ENCODE results near the gene CD200. TPM values are rescaled to one million over a fixed set of nuclear protein-coding genes. Genes with fewer than 3 reads are reported as not detected.

The CD200 gene
- total RNA-seq, 1 donor from 2014 or later: 25.7 TPM

DNA sequence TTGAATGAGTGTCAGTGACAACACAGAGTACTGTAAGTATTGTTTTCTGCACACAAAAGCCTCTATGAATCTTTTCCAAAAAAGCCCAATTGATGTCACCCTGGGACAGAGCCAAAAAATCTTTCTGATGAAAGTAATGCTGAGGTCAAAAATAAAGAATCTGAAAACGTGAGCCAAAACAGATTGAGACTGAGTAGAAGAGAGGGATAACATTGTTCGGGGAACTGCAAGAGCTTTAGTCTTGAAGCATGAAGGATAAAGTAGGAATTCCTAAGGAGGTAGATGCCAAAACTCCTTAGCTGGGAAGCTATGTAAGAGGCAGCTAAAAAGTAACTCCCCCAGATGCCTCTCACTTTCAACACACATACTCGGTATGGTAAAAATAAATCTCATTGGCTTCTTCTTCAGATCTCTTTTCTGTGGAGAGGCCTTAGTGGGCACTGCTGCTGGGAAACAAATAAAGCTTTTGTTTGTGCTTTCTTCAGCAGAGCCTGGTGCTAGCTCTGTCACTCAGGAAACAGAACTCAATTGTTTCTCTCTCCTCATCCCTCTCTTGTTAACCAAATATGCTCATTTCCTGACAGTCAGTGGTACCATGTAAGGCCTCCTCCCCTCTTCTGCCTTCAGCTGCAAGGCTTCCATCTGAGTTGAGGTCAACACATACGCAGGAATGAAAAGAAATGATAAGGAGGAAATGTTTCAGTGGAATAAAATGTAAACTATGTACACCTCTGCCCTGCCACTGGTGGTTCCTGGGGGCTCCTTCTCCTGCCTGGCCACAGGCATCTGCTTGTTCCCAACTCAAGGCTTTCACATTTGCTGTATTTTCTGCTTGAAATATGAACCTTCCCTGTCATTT lies 58.1 kb downstream of the CD200 start:
- TF ChIP-seq, protein P1, sequence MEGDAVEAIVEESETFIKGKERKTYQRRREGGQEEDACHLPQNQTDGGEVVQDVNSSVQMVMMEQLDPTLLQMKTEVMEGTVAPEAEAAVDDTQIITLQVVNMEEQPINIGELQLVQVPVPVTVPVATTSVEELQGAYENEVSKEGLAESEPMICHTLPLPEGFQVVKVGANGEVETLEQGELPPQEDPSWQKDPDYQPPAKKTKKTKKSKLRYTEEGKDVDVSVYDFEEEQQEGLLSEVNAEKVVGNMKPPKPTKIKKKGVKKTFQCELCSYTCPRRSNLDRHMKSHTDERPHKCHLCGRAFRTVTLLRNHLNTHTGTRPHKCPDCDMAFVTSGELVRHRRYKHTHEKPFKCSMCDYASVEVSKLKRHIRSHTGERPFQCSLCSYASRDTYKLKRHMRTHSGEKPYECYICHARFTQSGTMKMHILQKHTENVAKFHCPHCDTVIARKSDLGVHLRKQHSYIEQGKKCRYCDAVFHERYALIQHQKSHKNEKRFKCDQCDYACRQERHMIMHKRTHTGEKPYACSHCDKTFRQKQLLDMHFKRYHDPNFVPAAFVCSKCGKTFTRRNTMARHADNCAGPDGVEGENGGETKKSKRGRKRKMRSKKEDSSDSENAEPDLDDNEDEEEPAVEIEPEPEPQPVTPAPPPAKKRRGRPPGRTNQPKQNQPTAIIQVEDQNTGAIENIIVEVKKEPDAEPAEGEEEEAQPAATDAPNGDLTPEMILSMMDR (IDR thresholded peaks at IDR 0.05; ENCODE audit: unreplicated experiment): no peak
- peaks cover 43% of the 10 kb centered on the region for H3K4me1 Mint-ChIP-seq
- no peak overlapping the region for H3K4me3 Mint-ChIP-seq
- peaks cover 7% of the 10 kb centered on the region for H3K36me3 Mint-ChIP-seq
- DNase-seq (ENCODE audit: low spot score in 2 of 2, unreplicated experiment in 2 of 2): no peak
- no peaks in the 10 kb centered on the region for H3K27me3 Mint-ChIP-seq (ENCODE audit: low read depth)
- peak overlapping the region; percentile 99 for H3K27ac Mint-ChIP-seq
- peaks cover 18% of the 10 kb centered on the region for H3K9me3 Mint-ChIP-seq

DNA sequence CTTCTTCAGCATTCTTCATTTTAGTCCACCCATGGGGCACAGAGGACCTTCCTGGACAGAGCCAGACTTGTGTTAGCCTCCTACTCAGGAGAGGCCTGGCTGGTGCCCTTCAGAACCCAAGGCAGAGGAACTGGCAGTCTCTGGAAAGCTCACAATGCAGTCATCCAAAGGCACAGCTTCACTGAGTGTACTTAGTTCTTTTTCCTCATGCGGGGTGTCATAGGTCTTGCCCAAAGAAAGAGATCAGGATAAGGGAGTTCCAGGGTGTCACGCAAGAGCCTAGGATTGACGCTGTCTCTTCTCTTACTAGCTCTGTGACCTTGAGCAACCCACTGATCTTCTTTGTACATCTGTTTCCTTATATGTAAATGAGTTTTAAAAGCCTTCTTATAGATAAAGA lies 58.7 kb downstream of the CD200 start:
- TF ChIP-seq, protein P1 (IDR thresholded peaks at IDR 0.05; ENCODE audit: unreplicated experiment): no peak
- peak overlapping the region; percentile 99 for H3K27ac Mint-ChIP-seq
- peaks cover 46% of the 10 kb centered on the region for H3K4me1 Mint-ChIP-seq
- H3K4me3 Mint-ChIP-seq: no peak overlapping the region
- DNase-seq (ENCODE audit: low spot score in 2 of 2, unreplicated experiment in 2 of 2): no peak
- H3K9me3 Mint-ChIP-seq: peaks cover 17% of the 10 kb centered on the region
- H3K27me3 Mint-ChIP-seq (ENCODE audit: low read depth): no peaks in the 10 kb centered on the region
- H3K36me3 Mint-ChIP-seq: peaks cover 7% of the 10 kb centered on the region

DNA sequence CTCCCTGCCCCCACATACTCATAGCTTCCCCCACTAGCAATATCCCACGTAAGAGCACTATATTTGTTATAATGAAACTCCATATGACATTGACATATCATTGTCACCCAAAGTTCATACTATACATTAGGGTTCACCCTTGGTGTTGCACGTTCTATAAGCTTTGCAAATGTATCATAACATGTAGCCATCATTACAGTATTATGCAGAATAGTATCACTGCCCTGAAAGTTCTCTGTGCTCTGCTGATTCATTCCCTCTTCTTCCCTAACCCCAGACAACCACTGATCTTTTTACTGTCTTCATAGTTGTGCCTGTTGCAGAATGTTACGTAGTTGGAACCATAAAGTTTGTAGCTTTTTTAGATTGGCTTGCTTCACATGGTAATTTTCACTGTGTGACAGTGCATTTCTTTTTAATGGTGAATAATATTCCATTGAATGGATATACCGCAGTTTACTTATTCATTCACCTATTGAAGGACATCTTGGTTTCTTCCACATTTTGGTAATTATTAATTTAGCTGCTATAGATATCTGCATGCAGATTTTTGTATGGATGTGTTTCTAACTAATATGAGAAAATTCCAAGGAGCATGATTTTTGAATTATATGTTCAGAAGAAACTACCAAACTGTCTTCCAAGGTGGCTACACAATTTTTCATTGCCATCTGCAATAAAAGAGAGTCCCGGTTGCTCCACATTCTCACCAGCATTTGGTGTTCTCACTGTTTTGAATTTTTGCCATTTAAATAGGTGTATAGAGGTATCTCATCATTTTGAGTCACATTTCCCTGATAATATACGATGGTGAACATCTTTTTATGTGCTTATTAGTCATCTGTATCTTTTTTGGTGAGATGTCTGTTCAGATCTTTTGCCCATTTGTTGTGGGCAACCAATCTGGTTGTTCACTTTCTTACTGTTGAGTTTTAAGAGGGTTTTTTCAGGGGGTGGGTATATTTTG lies 59.7 kb downstream of the CD200 start:
- no peaks in the 10 kb centered on the region for H3K27me3 Mint-ChIP-seq (ENCODE audit: low read depth)
- H3K9me3 Mint-ChIP-seq: peaks cover 17% of the 10 kb centered on the region
- H3K4me1 Mint-ChIP-seq: peaks cover 46% of the 10 kb centered on the region
- H3K4me3 Mint-ChIP-seq: no peak overlapping the region
- DNase-seq (ENCODE audit: low spot score in 2 of 2, unreplicated experiment in 2 of 2): no peak
- H3K27ac Mint-ChIP-seq: peak overlapping the region; percentile 30
- peaks cover 7% of the 10 kb centered on the region for H3K36me3 Mint-ChIP-seq
- TF ChIP-seq, protein P1 (IDR thresholded peaks at IDR 0.05; ENCODE audit: unreplicated experiment): no peak

DNA sequence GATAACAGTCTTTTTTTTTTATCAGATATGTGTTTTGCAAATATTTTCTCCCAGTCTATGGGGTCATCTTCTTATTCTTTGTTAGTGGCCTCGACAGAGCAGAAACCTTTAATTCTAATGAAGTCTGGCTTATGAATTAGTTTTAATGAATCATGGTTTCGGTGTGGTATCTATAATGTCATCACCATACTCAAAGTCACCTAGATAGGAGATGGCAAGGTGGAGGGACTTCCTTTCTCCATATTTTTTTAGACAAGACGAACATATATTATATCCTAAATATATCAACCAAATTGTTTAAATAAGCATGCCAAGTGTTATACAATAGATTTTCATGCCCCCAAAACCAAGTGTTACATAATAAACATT lies 60.4 kb downstream of the CD200 start:
- H3K4me3 Mint-ChIP-seq: no peak overlapping the region
- H3K9me3 Mint-ChIP-seq: peaks cover 17% of the 10 kb centered on the region
- no peak overlapping the region for H3K27ac Mint-ChIP-seq
- peaks cover 46% of the 10 kb centered on the region for H3K4me1 Mint-ChIP-seq
- H3K36me3 Mint-ChIP-seq: peaks cover 7% of the 10 kb centered on the region
- TF ChIP-seq, protein P1 (IDR thresholded peaks at IDR 0.05; ENCODE audit: unreplicated experiment): no peak
- DNase-seq (ENCODE audit: low spot score in 2 of 2, unreplicated experiment in 2 of 2): no peak
- H3K27me3 Mint-ChIP-seq (ENCODE audit: low read depth): no peaks in the 10 kb centered on the region

DNA sequence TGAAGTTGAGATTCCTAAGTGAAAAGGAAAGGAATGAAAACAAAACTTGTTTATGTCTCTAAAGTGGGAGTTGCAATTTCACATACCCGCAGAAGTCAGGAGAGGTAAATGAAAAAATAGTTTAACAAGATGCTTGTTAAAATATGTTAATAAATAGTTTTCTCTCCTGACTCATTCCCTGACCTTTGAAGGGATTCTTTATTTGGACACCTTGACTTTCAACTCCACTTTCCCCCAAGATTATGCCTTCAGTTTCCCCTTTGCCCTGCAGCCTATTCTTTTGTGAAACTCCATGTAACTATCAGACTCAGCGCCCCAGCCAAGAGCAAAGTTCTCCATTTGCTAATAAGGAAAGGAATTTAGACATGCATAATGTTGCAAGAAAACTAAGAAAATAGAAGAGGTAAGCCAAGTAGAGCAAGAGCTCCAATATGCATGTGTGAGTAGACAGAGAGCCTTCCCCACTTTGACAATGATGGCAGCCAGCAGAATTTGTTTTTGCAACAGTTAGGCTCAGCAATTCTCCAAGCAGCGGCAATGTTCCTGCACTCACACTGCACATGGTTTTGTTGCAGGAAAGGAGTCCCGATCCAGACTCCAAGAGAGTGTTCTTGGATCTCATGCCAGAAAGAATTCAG lies 61.2 kb downstream of the CD200 start:
- H3K9me3 Mint-ChIP-seq: peaks cover 17% of the 10 kb centered on the region
- TF ChIP-seq, protein P1 (IDR thresholded peaks at IDR 0.05; ENCODE audit: unreplicated experiment): no peak
- no peaks in the 10 kb centered on the region for H3K27me3 Mint-ChIP-seq (ENCODE audit: low read depth)
- peaks cover 7% of the 10 kb centered on the region for H3K36me3 Mint-ChIP-seq
- no peak overlapping the region for H3K4me3 Mint-ChIP-seq
- peaks cover 41% of the 10 kb centered on the region for H3K4me1 Mint-ChIP-seq
- no peak overlapping the region for H3K27ac Mint-ChIP-seq
- DNase-seq (ENCODE audit: low spot score in 2 of 2, unreplicated experiment in 2 of 2): no peak
